ENCODE results near the gene CASQ2.

GRCh38 chr1:115705085-115705951, 63.2 kb downstream of the CASQ2 start:
- no peak for TF ChIP-seq POLR2A (IDR thresholded peaks at IDR 0.05)
- TF ChIP-seq, protein P1, sequence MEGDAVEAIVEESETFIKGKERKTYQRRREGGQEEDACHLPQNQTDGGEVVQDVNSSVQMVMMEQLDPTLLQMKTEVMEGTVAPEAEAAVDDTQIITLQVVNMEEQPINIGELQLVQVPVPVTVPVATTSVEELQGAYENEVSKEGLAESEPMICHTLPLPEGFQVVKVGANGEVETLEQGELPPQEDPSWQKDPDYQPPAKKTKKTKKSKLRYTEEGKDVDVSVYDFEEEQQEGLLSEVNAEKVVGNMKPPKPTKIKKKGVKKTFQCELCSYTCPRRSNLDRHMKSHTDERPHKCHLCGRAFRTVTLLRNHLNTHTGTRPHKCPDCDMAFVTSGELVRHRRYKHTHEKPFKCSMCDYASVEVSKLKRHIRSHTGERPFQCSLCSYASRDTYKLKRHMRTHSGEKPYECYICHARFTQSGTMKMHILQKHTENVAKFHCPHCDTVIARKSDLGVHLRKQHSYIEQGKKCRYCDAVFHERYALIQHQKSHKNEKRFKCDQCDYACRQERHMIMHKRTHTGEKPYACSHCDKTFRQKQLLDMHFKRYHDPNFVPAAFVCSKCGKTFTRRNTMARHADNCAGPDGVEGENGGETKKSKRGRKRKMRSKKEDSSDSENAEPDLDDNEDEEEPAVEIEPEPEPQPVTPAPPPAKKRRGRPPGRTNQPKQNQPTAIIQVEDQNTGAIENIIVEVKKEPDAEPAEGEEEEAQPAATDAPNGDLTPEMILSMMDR (IDR thresholded peaks at IDR 0.05): no peak
